GM18508 (cell line): ENCODE results near the gene R3HDM2.

Source experiments
- ATAC-seq: cut with Tn5 transposase; IDR thresholded peaks from one replicate; pipeline ENCODE4 v1.9.1; 2021; ENCODE audit warnings: moderate number of reproducible peaks; ENCODE audit not compliant: insufficient read depth, unreplicated experiment

Gene R3HDM2

DNA sequence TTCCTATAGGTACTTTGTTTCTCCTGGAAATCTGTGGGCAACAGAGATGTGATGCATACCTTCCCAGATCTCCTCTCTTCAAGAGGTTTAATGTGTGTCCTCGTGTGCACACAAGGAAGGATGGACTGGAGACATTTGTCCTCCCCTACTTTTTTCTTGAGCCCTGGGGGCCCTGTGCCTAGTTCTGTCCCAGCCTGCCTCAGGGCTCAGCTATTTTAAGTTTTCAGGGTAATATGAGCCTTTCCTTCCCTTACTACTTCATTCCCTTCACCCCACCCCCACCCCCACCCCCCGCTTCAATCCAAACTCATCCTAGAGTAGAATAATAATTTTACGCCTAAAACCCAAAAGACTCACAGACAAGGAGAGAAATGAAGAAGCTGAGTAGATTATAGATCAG lies 180.3 kb downstream of the R3HDM2 start:
- no peak for ATAC-seq

GRCh38 chr12:57248934-57249742 lies 181.7 kb downstream of the R3HDM2 start:
- no peak for ATAC-seq

DNA sequence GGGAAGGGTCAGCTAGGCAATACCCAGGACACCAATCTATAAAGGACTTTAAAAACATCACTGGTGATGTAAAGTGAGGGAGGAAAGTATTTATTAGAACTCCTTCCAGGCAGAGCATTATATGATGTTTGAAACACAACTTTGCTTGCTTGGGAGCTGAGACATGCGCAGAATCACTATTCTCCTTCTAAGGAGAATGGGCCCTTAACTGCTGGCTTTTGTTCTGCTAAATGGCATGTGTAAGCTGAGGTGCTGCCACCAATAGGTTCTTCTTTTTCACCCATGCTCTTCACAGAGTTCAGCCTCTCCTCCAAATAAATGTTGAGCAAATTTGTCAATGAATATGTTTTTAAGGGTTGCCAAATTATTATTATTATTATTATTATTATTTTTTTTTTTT lies 183.8 kb downstream of the R3HDM2 start:
- ATAC-seq, result no peak

DNA sequence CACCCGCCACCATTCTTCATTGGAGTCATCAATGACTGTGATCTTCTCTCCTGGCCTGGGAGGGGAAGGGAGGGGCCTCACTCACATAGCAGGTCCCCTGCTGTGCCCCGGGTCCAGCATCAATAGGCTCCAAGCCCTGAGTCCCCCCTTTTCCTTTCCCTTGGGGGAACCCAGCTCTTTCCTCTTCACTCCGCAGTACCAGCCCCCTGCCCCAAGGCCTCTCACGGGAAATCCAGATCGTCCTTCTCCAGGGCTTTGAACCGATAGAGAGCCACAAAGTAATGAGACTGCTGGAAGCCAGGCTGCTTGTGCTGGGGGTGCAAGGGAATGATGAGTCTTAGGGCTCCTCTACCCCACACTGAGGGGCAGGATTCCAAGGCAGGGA lies 186.5 kb downstream of the R3HDM2 start:
- ATAC-seq, result no peak

DNA sequence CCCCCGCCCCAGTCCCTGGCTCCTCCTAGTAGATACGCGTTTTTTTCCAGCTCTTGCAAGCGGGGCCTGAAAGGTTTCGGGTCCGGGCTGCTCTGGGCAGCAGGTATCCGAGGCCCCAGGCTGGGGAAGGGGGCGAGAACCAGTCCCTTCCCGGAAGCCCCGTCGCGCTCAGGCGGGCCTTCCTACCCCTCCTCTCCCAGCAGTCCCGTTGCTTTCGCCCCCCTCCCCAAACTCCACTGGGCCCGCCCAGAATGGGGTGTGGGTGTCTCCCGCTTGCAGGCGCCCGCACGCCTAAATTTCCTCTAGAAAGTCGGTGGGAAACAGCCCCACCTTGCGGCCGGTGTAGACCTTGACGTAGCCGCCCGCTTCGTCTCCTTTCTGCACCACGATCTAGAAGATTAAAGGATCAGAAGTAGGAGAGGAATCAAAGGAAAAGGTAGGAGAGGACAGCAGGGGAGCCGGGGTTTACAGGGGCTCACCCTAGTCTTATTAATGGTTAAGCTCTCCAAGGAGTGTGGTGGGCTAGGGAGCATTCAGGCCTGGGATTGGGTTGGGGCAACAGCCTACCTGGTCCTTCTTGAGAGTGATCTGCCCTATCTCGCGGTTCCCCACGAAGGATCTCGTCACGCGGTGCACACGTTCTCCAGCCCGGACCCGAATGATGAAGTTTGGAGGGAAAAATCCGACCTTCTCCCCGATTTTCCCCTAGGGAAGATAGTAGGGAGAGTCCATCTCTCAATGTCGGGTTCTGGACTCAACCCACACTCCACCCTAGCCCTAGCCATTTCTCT lies 187.1 kb downstream of the R3HDM2 start:
- no peak for ATAC-seq

DNA sequence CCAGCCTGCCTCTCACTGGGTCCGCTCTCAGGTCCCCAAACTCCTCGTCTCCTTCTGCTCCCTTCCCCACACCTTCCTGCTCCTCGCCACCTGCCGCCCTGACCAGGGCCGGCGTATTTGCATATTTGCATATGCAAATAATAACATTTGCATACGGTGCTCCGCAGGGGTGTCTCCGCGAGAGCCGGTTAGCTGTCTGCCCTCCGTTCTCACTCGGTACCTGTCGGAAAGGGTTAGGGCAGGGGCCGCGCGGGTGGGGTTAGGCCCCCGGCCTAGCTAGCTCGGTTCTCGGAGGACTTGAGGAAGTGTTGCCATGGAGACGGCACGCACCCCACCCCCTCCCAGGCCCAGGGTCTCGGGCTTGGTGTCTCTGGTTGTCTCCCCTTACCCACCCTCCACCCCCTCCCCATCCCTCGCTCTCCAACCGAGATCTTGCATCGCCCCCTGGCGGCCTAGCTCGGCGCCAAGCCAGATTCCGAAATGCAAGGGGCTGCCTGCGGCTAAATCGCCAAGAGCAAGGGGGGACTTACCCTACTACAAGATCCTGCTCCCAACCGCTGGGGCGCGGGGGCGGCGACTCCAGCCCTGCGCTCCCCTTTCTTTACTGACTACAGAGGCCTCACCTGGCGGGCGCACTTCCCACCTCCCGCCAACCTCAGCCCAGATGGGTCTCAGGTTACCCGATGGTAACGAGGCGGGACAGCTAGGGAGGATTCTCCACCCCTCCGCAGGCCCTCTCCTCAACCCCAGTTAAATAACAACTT lies 188.0 kb downstream of the R3HDM2 start:
- no peak for ATAC-seq

DNA sequence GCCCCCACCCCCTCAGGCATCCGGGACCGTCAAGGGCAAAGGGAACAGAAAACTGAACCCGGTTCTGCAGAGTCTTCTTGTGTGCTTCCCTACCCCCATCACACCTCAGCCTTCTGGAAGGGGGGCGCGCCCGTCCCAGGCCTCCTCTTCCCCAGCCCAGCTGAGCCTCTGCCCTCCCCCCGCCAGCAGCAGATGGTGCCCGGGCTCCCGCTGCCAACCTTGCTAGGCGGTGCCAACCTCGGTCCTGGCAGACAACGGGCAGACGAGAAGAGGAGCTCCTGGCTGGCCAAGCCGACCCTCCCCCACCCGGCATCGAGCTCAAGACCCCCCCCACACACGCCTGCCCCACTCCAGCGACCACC lies 188.5 kb downstream of the R3HDM2 start:
- ATAC-seq, result no peak

GRCh38 chr12:57241402-57242310 lies 189.2 kb downstream of the R3HDM2 start:
- no peak for ATAC-seq

GRCh38 chr12:57240926-57241401 lies 189.9 kb downstream of the R3HDM2 start:
- ATAC-seq, result no peak

DNA sequence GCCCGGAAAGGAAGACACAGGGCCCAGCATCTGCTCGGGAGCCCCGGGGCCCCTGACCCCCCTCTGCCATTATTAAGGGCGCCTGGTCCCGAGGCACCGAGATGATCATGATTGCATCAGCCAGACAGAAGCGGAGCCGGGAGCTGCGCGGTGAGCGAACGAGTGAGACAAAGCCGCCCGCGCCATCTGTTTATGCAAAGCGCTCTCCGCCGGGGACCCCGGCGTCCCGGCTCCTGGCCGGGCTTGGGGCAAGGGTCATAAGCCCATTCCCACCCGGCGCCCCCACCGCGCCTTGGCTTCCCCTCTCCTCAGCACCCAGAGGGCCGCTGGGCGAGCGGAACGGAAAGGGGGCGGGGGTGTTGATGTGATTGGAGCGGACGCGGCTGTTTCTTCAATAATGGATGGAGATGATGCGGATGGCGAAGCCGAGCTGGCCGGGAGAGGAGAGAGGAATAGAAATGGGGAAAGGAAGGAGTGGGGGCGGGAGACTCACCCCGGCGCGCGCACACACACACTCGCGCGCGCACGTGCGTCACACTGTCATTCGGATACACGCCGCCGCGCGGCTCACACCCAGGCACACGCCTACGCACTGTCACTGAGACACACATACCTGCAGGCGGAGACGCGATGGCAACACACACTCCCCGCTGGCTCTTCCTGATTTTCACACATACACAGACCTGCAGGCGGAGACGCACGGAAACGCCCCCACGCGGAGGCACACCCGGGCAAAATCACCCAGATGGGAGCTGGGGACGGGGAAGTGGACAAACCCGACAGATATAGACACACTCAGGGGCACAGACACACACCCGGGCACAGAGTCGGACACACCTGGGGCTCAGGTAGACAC lies 190.5 kb downstream of the R3HDM2 start:
- ATAC-seq, result no peak

DNA sequence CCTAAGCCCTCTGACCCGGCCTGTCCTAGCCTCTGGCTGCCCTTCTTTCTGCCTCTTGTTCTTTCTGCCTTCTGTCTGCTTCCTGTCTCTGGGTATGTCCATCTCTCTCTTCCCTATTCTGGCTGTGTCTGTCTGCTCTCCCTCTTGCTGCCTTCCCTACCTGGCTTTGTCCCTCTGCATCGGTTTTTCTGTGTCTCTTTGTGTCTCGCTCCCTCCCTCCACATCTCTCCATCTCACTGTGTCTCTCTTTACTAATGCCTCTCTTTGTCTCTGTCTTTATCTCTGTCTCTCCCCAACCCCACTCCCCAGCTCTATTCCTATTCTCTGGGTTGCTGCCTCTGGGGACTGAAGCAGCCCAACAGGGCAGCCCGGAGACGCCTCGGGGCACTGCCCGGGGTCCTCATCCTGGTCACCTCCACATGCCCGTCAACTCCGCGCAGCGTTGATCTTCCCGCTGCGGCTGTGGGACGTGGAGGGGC lies 191.2 kb downstream of the R3HDM2 start:
- no peak for ATAC-seq

DNA sequence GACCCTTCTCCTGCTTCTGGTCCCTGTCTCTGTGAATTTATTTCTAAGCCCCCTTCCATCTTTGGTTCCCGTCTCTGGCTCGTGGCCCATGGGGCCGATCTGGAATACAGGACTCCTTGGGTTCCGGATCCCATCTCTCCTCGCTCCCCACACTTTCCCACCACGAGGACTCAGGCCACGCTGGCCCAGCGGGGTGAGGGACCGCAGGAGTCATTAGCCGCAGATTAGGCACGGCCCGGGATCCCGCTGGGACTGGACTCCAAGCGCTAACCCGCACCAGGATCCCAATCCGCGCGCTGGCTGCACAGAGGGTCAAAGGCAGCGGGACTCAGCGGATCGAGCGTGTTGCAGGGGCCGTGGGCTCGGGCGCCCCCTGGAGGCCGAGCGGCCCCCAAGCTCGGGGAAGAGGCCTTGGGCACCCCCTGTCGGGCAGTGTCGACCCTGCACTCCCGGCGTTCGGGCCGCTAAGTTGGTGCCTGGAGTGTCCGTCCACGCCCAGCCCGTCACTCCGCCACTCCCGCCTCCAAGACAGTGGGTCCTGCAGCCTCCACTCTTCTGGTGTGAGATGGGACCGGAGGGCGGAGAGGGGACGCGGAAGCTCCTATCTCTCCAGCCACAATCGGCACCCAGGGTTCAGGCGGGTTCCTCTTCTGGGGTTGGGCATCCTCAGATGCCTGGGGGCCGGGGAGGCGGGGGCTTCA lies 191.8 kb downstream of the R3HDM2 start:
- peak; percentile 40 for ATAC-seq

GRCh38 chr12:57237932-57238853 lies 192.7 kb downstream of the R3HDM2 start:
- no peak for ATAC-seq

DNA sequence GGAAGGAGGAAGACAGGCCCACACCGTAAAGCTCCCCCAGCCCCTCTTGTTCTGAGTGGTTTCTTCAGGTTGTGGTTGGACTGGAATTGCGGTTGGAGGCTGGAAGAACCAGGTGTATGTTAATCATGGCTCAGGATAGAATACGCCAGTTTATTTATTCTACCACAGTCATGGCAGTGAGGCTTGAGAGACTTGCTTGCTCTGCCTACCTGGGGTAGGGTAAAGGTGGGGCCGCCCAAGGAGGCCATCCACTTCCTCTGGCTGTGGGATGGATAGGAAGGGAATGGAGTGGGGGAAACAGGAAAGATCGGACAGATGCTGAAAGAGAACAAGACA lies 193.3 kb downstream of the R3HDM2 start:
- no peak for ATAC-seq

DNA sequence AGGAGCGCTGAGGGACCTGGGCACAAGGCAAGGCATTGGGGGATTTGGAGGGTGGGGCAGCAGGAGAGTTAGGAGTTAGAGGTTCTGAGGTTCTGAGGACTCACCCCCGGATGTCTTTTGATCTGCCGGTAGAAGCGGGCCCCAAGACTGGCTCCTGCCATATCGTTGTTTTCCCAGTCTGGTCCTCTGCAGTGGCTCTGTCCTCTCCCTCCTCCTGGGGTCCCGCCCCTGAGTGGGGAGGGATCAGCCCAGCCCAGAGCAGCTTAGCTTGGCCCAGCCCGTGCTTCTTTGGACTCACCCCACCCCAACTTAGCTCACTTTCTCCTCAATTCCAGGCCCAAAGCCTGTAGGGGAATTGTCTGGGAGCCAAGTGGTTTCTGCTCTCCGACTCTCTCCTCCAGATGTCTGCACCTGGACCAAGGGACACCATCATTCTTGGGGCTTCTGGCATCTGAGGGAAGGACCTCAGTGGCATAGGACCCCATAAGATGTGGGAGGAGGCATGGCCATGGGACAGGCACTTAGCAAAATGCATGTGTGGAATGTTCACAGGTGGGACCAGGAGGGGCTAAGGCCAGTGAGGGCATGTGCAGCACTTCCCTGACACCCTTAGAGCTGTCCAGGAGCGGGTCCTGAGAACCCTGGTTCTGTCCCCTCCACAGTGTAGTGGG lies 193.8 kb downstream of the R3HDM2 start:
- no peak for ATAC-seq

GRCh38 chr12:57236201-57236924 lies 194.5 kb downstream of the R3HDM2 start:
- ATAC-seq, result no peak
